ENCODE data around the gene KCTD4.
"Not testable (repeated sequence)": the region's sequence is repeated elsewhere in the genome, so short reads cannot be mapped to it uniquely, and the experiment has no call there.

DNA sequence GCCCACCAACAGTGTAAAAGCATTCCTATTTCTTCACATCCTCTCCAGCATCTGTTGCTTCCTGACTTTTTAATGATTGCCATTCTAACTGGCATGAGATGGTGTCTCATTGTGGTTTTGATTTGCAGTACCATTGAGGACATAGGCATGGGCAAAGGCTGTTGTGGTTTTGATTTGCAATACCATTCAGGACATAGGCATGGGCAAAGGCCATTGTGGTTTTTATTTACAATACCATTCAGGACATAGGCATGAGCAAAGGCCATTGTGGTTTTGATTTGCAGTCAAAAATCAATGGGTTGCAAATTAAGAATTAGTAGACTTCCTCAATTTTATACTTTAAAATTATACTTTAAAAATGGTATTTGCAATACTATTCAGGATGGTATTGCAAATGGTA lies 11.3 kb downstream of the KCTD4 start:
- not testable (repeated sequence) for TF ChIP-seq SUZ12 (IDR thresholded peaks at IDR 0.05; ENCODE audit: extremely low read depth, insufficient read depth, insufficient read length); YY1 (IDR thresholded peaks at IDR 0.05; ENCODE audit: insufficient read depth, insufficient read length); ZNF274 (IDR thresholded peaks at IDR 0.05; ENCODE audit: low read depth, low read length)
